ENCODE data around the gene FOXP1. TPM values are rescaled to one million over a fixed set of nuclear protein-coding genes. Genes with fewer than 3 reads are reported as not detected.

Gene FOXP1
- total and polyA plus RNA-seq, 2 of the 13 experiments (the other 11 are each of a cell fraction or from before 2014, with no cell fraction given), result 40.4 to 59.0 TPM

DNA sequence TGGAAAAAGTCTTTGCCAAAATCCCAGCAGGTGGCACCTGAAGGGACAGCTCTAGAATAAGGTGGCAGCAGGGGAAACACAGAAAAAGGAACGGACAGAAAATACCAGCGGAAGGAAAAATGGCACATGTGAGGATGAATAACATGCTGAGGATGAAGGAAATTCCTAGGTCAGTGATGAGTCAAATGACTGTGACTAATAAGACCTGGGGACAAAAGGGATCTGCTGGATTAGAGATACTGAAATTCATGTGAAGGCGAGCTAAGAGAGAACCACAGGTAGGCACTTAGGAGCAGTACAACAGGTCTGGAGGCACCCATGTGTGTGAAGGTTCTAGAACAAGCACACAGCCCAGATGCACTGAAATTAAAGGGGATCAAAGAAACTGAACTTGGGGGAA, 482.5 kb downstream of the FOXP1 start (continued):
- no peak for TF ChIP-seq NPAS2 (CRISPR knock-in tag; IDR thresholded peaks at IDR 0.05; ENCODE audit: borderline replicate concordance)
- no peak for TF ChIP-seq ZNF549 (CRISPR knock-in tag; IDR thresholded peaks at IDR 0.05)
- no peak for TF ChIP-seq TCF7L2 (IDR thresholded peaks at IDR 0.05; ENCODE audit: low read depth, low read length)
- TF ChIP-seq IRF9 (CRISPR knock-in tag; IDR thresholded peaks at IDR 0.05; ENCODE audit: borderline replicate concordance), result no peak
- no peak for TF ChIP-seq ZNF556 (CRISPR knock-in tag; IDR thresholded peaks at IDR 0.05; ENCODE audit: borderline replicate concordance)
- no peak for TF ChIP-seq ARHGAP35 (CRISPR knock-in tag; IDR thresholded peaks at IDR 0.05; ENCODE audit: borderline replicate concordance)
- TF ChIP-seq SPEN (CRISPR knock-in tag; IDR thresholded peaks at IDR 0.05; ENCODE audit: low read depth), result no peak
- no peak for TF ChIP-seq SRSF4 (IDR thresholded peaks at IDR 0.05; ENCODE audit: low read depth, low read length, poor library complexity, severe bottlenecking)
- TF ChIP-seq BCLAF1 (IDR thresholded peaks at IDR 0.05), result no peak
- no peak for TF ChIP-seq ZEB1 (IDR thresholded peaks at IDR 0.05; ENCODE audit: insufficient replicate concordance, low read depth)
- no peak for TF ChIP-seq MEIS2 (CRISPR knock-in tag; IDR thresholded peaks at IDR 0.05)
- no peak for TF ChIP-seq SOX6 (IDR thresholded peaks at IDR 0.05)
- TF ChIP-seq SOX6 (CRISPR knock-in tag; IDR thresholded peaks at IDR 0.05), result no peak
